Measurements from ENCODE around the gene MC3R.

Gene MC3R

GRCh38 chr20:56257604-56258003 lies 9.1 kb downstream of the MC3R start:
- no peak for DNase-seq

- DNase-seq: no peak
These were observed 11.4 kb downstream of the MC3R start for GRCh38 chr20:56259948-56260347.

GRCh38 chr20:56268536-56268935 lies 20.0 kb downstream of the MC3R start:
- no peak for DNase-seq

GRCh38 chr20:56271974-56272373 lies 23.4 kb downstream of the MC3R start:
- DNase-seq: no peak

- no peak for DNase-seq
These were observed 25.0 kb downstream of the MC3R start for GRCh38 chr20:56273491-56273890.

GRCh38 chr20:56274156-56274555 lies 25.6 kb downstream of the MC3R start:
- no peak for DNase-seq

GRCh38 chr20:56278196-56278595 lies 29.7 kb downstream of the MC3R start:
- no peak for DNase-seq

- no peak for DNase-seq
These were observed 37.0 kb downstream of the MC3R start for GRCh38 chr20:56285496-56285895.

- DNase-seq: no peak
These were observed 41.1 kb downstream of the MC3R start for GRCh38 chr20:56289652-56290051.

GRCh38 chr20:56299362-56299761 lies 50.8 kb downstream of the MC3R start:
- DNase-seq: no peak
